Calu3 (cell line): Measurements from ENCODE around the gene DEFB132. TPM values are rescaled to one million over a fixed set of nuclear protein-coding genes. Genes with fewer than 3 reads are reported as not detected.

Experiments
- BruUV-seq: library from RNA; stranded (reverse); fragments of 400-500 nt; replicated peaks from 2 replicates; lab custom pipeline; 2021; lab: Mats Ljungman, UMichigan
- CTCF ChIA-PET: fragments of 300-600 bp; sonication (Branson Sonifier 250); formaldehyde crosslinking; loops from one replicate; lab custom pipeline; 2022; ENCODE audit warnings: antibody characterized with exemption; lab: Charles Lee
- DNase-seq: peaks from one replicate; pipeline ENCODE4 v3.0.0; 2022
- H3K27ac Mint-ChIP-seq: one replicate; pipeline ENCODE4 v1.8.0; 2022; ENCODE audit warnings: mixed read lengths; ENCODE audit not compliant: unreplicated experiment
- H3K27me3 Mint-ChIP-seq: one replicate; pipeline ENCODE4 v1.8.0; 2022; ENCODE audit warnings: mixed read lengths; ENCODE audit not compliant: unreplicated experiment
- H3K36me3 Mint-ChIP-seq: one replicate; pipeline ENCODE4 v1.8.0; 2022; ENCODE audit warnings: mild to moderate bottlenecking, moderate library complexity, mixed read lengths; ENCODE audit not compliant: insufficient read depth, unreplicated experiment
- H3K4me1 Mint-ChIP-seq: one replicate; pipeline ENCODE4 v1.8.0; 2022; ENCODE audit warnings: mild to moderate bottlenecking, low read depth, mixed read lengths; ENCODE audit not compliant: unreplicated experiment
- H3K4me3 Mint-ChIP-seq: one replicate; pipeline ENCODE4 v1.8.0; 2022; ENCODE audit warnings: mild to moderate bottlenecking, low read depth, moderate library complexity, mixed read lengths; ENCODE audit not compliant: unreplicated experiment
- H3K9me3 Mint-ChIP-seq: one replicate; pipeline ENCODE4 v1.8.0; 2022; ENCODE audit warnings: low read depth, mixed read lengths; ENCODE audit not compliant: unreplicated experiment
- intact Hi-C: fragments of 100-400 bp; cut with micrococcal nuclease; formaldehyde crosslinking; loops from one replicate; pipeline ENCODE4 v1.10.0; 2022; ENCODE audit not compliant: unreplicated experiment
- total RNA-seq: library from RNA; stranded (reverse); gene quantifications from 2 replicates; pipeline ENCODE4 v1.2.3, GENCODE V29; 2022
- TF ChIP-seq, protein P1 (sequence below): fragments of 200-600 bp; IDR thresholded peaks from one replicate; pipeline ENCODE4 v1.8.0; 2022; ENCODE audit warnings: antibody characterized with exemption; ENCODE audit not compliant: unreplicated experiment

DEFB132 gene
- total RNA-seq, 1 experiment from 2014 or later: not detected

DNA sequence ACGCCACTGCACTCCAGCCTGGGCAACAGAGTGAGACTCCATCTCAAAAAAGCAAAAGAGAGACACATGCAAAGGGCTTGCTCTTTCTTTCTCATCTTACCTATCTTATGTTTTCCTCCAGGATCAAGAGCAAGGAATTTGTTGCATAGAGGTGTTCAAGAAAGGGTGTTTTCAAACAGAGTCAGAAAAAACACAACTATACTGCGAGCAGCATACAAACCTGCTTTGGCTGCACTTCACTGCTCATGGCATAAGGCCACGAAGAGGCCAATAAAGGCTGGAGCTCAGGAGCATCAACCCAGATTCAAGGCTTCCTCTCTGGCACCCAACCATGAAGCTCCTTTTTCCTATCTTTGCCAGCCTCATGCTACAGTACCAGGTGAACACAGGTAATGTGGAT is 30.6 kb upstream of the DEFB132 start, which contains the start of gene DEFB129:
TSS of gene DEFB129 (plus strand) at position 301 of the 400 bp plus-strand sequence. CDS start at position 332, 31 bp downstream.
- intact Hi-C loops: no loop called here
- peaks cover 67% of the 10 kb centered on the region for H3K27me3 Mint-ChIP-seq
- H3K36me3 Mint-ChIP-seq: no peaks in the 10 kb centered on the region

DNA sequence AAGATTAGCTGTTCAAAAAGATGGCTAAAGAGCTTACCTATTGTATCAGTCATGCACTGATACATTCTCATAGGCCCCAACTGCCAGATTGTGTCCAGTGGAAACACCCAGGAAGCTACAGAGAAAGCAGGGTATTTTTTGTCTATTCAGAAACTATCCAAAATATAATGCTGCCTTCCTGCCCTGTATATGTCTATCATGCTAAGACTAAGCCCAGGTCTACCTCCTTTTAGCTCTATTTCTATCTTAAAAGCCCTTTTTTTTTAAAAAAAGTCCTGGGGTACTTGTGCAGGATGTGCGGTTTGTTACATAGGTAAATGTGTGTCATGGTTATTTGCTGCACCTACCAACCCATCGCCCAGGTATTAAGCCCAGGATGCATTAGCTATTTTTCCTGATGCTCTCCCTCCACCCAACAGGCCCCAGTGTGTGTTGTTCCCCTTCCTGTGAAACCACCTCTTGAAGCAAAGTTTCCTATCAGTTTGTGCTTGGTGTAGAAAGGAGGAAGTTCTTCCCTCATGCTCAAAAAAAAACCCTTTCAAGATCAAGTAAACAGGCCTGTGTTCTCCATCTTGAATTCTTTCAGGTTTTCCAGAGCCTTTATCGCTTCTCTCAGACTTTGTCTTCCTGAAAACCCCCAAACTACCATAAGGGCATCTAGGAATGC is 30.0 kb upstream of the DEFB132 start:
- CTCF ChIA-PET: no interaction called here
- Mint-ChIP-seq H3K27ac (no peak overlapping the region), H3K9me3 (no peaks in the 10 kb centered on the region), H3K36me3 (no peaks in the 10 kb centered on the region), H3K4me1 (no peaks in the 10 kb centered on the region), H3K27me3 (peaks cover 61% of the 10 kb centered on the region), H3K4me3 (no peak overlapping the region)
- intact Hi-C loops: no loop called here
- TF ChIP-seq, protein P1, sequence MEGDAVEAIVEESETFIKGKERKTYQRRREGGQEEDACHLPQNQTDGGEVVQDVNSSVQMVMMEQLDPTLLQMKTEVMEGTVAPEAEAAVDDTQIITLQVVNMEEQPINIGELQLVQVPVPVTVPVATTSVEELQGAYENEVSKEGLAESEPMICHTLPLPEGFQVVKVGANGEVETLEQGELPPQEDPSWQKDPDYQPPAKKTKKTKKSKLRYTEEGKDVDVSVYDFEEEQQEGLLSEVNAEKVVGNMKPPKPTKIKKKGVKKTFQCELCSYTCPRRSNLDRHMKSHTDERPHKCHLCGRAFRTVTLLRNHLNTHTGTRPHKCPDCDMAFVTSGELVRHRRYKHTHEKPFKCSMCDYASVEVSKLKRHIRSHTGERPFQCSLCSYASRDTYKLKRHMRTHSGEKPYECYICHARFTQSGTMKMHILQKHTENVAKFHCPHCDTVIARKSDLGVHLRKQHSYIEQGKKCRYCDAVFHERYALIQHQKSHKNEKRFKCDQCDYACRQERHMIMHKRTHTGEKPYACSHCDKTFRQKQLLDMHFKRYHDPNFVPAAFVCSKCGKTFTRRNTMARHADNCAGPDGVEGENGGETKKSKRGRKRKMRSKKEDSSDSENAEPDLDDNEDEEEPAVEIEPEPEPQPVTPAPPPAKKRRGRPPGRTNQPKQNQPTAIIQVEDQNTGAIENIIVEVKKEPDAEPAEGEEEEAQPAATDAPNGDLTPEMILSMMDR: no peak
- no TSS peak for BruUV-seq
- DNase-seq: no peak

More for the DNA sequence above, 30.6 kb upstream of the DEFB132 start, which contains the start of gene DEFB129:
- no peaks in the 10 kb centered on the region for H3K4me1 Mint-ChIP-seq
- H3K27ac Mint-ChIP-seq: no peak within 1 kb of the TSS
- DNase-seq: no peak
- no TSS peak for BruUV-seq
- TF ChIP-seq, protein P1: no peak
- CTCF ChIA-PET: no interaction called here
- no peaks in the 10 kb centered on the region for H3K9me3 Mint-ChIP-seq
- H3K4me3 Mint-ChIP-seq: no peak within 1 kb of the TSS

DNA sequence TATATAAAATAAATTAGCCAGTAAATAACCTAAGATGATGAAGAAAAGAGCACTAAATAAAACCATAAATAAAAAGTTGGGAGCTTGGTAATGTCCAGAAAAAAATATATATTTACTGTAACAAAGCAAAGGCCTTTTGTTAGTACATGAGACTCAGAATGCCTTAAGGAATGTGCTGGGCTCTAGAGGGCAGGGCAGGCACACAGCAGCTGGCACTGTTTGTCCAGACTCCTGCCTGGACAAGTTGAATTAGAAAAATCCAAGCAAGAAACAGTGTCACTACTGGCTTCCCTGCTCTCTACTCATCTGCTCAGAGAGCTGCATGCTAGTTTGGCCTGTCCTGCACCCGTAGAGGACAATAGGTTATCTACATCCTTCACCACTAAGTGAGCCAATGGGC is 21.6 kb upstream of the DEFB132 start:
- Mint-ChIP-seq H3K4me3 (no peak overlapping the region), H3K9me3 (no peaks in the 10 kb centered on the region), H3K27me3 (no peaks in the 10 kb centered on the region), H3K4me1 (no peaks in the 10 kb centered on the region), H3K36me3 (no peaks in the 10 kb centered on the region), H3K27ac (no peak overlapping the region)
- TF ChIP-seq, protein P1: no peak
- intact Hi-C loops: no loop called here
- CTCF ChIA-PET: no interaction called here
- no TSS peak for BruUV-seq
- peak; percentile 9 for DNase-seq

DNA sequence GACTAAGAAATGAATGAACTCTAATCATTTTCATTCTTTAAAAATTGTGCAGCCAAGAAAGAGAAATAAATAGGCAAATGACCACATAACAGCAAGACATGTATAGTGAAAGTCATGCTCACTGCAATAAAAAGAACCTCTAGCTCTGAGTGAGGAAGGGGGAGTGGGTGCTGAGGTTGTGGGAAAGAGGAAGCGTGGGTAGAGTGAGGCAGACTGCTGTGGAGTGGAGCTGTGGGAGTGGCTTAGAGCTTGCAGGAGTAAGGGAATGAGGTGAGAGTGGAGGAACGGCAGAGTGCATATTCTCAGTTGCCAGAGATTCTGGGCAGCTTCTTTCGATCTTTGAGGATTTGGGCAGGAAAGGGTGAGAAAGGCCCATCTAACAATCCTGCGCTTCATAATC is 20.0 kb upstream of the DEFB132 start:
- Mint-ChIP-seq H3K9me3 (no peaks in the 10 kb centered on the region), H3K4me3 (no peak overlapping the region), H3K27ac (no peak overlapping the region), H3K36me3 (no peaks in the 10 kb centered on the region), H3K4me1 (no peaks in the 10 kb centered on the region), H3K27me3 (no peaks in the 10 kb centered on the region)
- CTCF ChIA-PET: no interaction called here
- intact Hi-C loops: no loop called here
- no peak for DNase-seq
- TF ChIP-seq, protein P1: no peak
- BruUV-seq: no TSS peak
